NCI-H526 (cell line): ENCODE measurements around the gene JAKMIP2.
"Not testable (repeated sequence)": the region's sequence is repeated elsewhere in the genome, so short reads cannot be mapped to it uniquely, and the experiment has no call there.

ENCODE experiments used
- DNase-seq, 2 experiments: peaks; one replicate each; lab custom pipeline; 2025; lab: John Stamatoyannopoulos, UW

Gene JAKMIP2

GRCh38 chr5:147601652-147602051 is 180.9 kb downstream of the JAKMIP2 start:
- no peak for DNase-seq

DNA sequence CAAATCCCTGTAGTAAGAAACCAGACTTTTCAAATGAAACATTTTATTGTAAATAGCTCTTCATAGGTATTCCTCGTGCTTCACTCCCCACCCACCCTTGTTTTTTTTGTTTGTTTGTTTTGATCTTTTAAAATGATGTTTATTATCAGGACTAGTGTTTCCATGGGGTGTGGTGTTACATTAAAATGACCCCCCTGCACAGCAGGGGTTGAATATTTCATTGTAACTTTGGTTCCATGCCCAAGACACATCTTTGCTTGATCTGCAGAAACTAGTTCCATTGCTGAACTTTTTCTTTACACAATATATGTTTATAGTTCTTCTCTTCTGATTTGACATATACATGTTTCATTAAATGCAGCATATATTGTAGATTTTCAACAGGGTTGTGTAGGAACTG is 191.4 kb downstream of the JAKMIP2 start:
- DNase-seq, result no peak

DNA sequence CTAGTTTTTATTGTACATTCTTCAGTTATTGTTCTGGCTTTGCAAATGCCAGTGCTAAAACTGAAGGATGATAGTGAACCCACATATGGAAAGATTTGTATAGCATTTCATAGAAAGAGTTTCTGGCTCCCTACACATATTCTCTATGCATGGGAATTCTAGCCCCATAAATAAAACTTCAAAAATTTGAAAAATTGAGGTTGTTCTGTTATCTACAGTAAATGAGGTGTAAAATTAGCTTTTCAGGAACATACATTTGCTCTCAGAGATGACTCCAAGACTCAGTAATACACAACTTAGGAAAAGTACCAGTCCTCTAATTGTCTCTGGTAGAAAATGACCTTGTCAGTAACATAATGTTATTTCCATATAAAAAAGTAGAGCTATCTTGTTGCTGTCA is 192.4 kb downstream of the JAKMIP2 start:
- no peak for DNase-seq

DNA sequence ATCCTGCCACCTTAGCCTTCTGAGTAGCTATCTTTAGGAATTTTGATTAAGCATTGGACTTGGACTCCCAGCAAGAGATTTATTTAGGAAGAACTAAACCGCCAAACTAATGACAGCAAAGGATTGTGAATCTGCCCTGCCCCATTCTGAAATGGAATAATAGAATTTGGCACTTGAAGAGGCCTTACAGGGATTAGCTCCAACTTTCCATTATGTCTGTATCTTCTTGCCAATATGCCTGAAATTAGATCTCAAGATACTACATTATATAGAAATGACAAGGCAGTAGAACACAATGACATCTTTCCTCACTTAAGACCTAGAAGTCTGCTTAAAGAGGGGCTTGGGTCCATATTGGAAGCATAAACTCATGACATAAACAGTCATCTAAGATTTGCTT is 195.7 kb downstream of the JAKMIP2 start:
- DNase-seq, result no peak

DNA sequence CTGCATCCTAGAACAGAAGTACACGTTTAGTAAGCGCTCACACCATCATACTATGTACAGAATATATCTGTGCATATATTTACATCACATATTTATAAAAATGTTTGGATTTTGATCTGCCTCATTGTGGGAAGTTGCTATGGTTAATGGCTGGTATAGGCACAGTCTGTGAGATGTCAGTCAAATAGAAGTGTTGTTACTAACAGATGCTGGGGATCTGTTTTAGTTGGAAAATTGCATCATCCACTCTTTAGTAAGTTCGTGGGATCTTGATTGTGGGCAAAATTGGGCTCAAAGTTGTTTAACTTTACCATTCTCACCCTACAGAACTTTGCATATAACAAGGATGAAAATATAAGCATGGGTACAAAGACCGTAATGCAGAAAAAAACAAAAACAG is 196.3 kb downstream of the JAKMIP2 start:
- DNase-seq, result no peak

DNA sequence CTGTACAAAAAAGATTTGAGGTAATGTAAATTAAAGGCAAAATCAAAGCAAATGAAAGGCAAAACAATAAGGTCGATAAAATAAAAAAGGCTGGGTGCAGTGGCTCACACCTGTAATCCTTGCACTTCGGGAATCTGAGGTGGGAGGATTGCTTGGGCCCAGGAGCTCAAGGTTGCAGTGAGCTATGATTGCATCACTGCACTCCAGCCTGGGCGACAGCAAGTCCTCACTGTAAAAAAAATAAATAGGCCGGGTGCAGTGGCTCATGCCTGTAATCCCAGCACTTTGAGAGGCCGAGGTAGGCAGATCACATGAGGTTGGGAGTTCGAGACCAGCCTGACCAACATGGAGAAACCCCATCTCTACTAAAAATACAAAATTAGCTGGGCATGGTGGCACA is 200.3 kb downstream of the JAKMIP2 start:
- not testable (repeated sequence) for DNase-seq

- not testable (repeated sequence) for DNase-seq
Observed at GRCh38 chr5:147580418-147580817, 202.1 kb downstream of the JAKMIP2 start.

GRCh38 chr5:147578228-147579024 is 204.1 kb downstream of the JAKMIP2 start:
- peak; percentile 40 to 82 for DNase-seq

DNA sequence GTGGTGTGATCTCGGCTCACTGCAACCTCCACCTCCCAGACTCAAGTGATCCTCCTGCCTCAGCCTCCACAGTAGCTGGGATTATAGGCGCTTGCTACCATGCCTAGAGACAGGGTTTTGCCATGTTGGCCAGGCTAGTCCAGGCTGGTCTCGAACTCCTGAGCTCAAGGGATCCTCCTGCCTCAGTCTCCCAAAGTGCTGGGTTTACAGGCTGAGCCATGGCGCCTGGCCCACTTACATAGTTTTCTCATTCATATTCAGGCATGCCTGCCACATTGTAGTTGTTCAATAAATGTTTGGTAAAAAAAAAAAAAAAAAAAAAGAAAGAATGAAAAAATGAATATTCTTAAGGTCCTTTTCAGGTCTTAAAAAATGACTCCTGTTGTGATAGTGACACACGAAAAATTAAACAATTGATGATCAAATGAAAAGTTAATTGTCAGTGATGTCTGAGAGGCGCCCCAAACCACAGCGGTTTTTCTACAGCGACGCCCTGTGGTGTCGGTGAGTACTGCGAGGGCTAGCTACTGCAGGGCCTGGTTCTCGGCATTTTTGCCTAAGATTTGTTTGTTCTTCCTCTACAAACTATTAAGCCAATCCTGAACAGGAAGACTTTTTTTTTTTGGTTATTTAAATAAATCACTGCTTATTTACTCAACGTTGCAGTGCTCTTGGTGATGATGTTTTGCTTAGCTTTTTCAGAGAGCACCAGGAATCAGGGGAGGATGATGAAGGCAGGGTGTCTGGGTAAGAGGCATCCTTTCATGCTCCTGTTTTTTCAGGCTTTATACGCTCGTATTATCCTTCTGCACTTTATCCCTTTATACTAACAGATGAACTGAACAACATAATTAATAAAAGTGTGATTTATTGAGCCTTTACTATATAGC is 205.6 kb downstream of the JAKMIP2 start:
- peak in 1 of 2 experiments; percentile 61 for DNase-seq

DNA sequence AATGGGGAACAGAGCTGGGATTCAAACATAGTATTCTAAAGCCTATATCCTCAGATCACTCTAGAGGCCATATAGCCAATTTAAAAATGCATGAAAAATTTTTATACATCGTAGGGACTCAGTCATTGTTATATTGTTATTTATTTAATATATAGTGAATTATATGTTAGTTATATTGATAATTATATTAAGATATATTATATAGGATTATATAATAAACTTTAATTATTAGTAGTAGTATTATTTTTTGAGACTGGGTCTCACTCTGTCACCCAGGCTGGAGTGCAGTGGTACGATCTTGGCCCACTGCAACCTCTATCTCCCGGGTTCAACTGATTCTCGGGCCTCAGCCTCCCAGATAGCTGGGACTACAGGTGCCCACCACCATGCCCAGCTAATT is 206.9 kb downstream of the JAKMIP2 start:
- DNase-seq, result no peak

- DNase-seq, result no peak
Observed at GRCh38 chr5:147573211-147573610, 209.3 kb downstream of the JAKMIP2 start.

DNA sequence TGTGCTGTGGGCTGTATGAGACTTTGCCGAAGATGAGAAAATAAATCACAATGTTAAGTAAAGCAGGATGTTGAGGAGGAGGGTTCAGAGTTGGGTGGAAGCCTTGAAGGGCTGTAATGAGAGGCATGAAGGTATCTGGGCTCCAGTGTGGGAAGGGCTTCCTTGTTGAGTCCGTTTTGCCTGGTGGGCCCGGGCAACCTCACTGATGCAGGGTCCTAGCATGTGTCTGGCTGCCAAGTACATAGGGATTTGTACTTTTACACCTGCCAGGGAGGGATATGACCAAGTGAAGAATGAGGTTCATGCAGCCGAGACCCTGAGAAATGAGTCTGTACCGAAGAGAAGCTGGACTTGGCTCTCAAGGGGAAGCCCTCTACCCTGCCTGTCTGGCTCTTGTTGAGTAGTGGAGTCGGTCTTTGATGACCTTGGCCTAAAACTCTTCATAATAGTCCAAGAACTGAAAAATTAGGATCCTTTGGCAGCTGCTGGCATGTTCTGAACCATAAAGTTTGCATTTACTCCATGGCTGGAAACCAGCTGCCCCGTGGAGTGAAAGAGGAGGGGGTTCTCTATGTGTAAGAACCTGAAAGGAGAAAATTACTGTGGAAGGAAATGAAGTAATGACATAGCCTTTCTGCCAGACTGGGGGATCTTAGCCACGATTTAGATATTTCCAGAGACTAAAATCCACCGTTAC is 213.7 kb downstream of the JAKMIP2 start:
- DNase-seq, result no peak

- peak; percentile 30 to 60 for DNase-seq
Observed at GRCh38 chr5:147567917-147568598, 214.5 kb downstream of the JAKMIP2 start.

GRCh38 chr5:147565524-147565923 is 217.0 kb downstream of the JAKMIP2 start:
- DNase-seq, result no peak

GRCh38 chr5:147564124-147564486 is 218.4 kb downstream of the JAKMIP2 start:
- no peak for DNase-seq

- DNase-seq, result no peak
Observed at GRCh38 chr5:147563466-147564123, 218.9 kb downstream of the JAKMIP2 start.

DNA sequence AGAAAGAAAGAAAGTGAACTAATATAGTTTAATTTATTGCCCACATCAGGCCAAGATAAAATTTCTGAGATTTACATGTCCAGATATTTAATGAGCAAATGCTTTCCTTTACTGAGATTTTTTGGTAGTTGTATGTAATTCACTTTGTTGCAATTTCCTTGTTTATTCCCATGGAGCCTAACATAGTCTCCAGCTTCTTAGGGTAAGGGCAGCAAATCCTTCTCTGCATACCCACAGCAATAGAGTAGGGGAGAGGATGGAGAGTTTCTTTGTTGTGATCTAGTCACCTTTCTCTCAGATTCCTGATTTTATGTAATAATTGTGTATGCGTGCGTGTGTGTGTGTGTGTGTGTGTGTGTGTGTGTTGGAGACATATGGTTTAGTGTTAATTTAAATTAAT is 221.1 kb downstream of the JAKMIP2 start:
- DNase-seq, result no peak

- DNase-seq, result no peak
Observed at GRCh38 chr5:147560718-147561331, 221.7 kb downstream of the JAKMIP2 start.

DNA sequence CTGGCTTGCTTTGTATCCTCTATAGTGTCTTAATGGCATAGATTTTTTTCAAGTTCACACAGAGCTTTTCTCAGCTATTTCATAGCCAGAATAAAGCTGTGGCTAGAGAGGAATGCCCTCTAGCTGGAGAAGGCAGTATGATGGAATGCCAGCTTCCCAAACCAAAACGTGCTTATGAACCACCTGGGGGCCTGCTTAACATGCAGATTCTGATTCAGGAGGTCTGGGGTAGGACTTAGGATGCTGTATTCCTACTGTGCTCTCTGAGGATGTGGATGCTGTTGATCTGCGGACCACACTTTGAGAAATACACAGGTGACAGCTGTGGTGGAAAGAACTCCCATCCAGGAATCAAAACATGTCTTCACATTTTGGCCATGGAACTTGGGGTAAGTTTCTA is 222.8 kb downstream of the JAKMIP2 start:
- peak in 1 of 2 experiments; percentile 26 for DNase-seq

DNA sequence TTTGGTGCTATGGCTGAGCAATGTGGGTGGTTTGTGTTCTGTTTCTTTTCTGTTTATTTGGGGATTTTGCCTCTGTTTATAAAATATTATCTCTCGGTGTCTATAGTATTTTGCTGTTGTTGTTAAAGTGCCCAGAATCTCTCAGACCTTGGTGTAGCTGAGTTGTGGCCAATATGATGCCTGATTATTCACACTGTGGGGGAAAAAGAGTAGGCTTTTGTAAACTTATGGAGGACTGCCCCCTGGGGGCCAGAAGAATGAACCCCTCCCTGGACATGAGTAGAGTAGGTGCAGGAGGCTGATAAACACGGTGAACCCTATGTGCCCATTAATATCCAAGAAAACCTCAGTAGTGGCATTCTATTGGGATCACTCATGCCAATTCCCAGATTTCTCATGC is 223.7 kb downstream of the JAKMIP2 start:
- DNase-seq, result peak; percentile 49 to 90
